H1 (cell line): Measurements from ENCODE around the gene RBM10. TPM values are rescaled to one million over a fixed set of nuclear protein-coding genes. Genes with fewer than 3 reads are reported as not detected.

Experiments used
- CTCF ChIA-PET: fragments of 300-600 bp; sonication (Branson Sonifier 250); formaldehyde crosslinking; loops from one replicate; lab custom pipeline; 2021; ENCODE audit not compliant: partially characterized antibody; lab: Charles Lee
- POLR2A ChIA-PET: fragments of 300-600 bp; sonication (Branson Sonifier 250); formaldehyde crosslinking; loops from one replicate; lab custom pipeline; 2021; ENCODE audit warnings: inconsistent platforms; ENCODE audit not compliant: partially characterized antibody; lab: Charles Lee
- DNase-seq, 2 experiments: peaks; one replicate each; pipeline versions ENCODE4 v3.0.0 to v3.0.0-alpha.2; 2010 to 2022; ENCODE audit warnings: low spot score in 2 of 2, low read depth in 1 of 2, mixed read lengths in 1 of 2
- FAIRE-seq: peaks from 2 replicates; lab custom pipeline; 2011; peaks lifted over from hg19 to GRCh38; lab: Jason Lieb, UNC
- H2AFZ ChIP-seq: 2 replicates; pipeline ENCODE4 v1.8.1; 2012; ENCODE audit warnings: low read length, inconsistent platforms
- H2AK5ac ChIP-seq: 2 replicates; pipeline ENCODE4 v1.6.1; 2013; ENCODE audit warnings: low read depth, low read length
- H2BK120ac ChIP-seq: replicated peaks from 2 replicates; pipeline ENCODE3; 2013; ENCODE audit warnings: low read depth, low read length, inconsistent platforms
- H2BK12ac ChIP-seq: 2 replicates; pipeline ENCODE4 v1.6.1; 2013; ENCODE audit warnings: low read depth, low read length
- H2BK15ac ChIP-seq: 2 replicates; pipeline ENCODE4 v1.6.1; 2013; ENCODE audit warnings: low read length
- H2BK20ac ChIP-seq: 2 replicates; pipeline ENCODE4 v1.6.1; 2013; ENCODE audit warnings: low read length
- H2BK5ac ChIP-seq: 2 replicates; pipeline ENCODE4 v1.6.1; 2013; ENCODE audit warnings: low read depth, low read length
- H3K14ac ChIP-seq: 2 replicates; pipeline ENCODE4 v1.6.1; 2013; ENCODE audit warnings: inconsistent platforms; ENCODE audit not compliant: insufficient read length
- H3K18ac ChIP-seq: 2 replicates; pipeline ENCODE4 v1.6.1; 2013; ENCODE audit warnings: low read length; ENCODE audit errors: extremely low read depth
- H3K23ac ChIP-seq: 2 replicates; pipeline ENCODE4 v1.6.1; 2013; ENCODE audit warnings: inconsistent platforms; ENCODE audit not compliant: insufficient read length
- H3K23me2 ChIP-seq: 2 replicates; pipeline ENCODE4 v1.6.1; 2013; ENCODE audit warnings: low read depth, low read length
- H3K27ac ChIP-seq: 2 replicates; pipeline ENCODE4 v1.6.1; 2011; ENCODE audit warnings: low read depth, low read length, inconsistent platforms
- H3K27me3 ChIP-seq, 4 experiments: replicated peaks in 1 of 4; 1 replicate in 1 of 4; 2 replicates in 3 of 4; pipeline versions ENCODE4 v1.6.1 to v1.8.1; 2011 to 2013; ENCODE audit warnings: low read length in 3 of 4, mild to moderate bottlenecking in 3 of 4, inconsistent platforms in 2 of 4, mixed read lengths in 2 of 4, moderate library complexity in 1 of 4; ENCODE audit not compliant: control insufficient read depth in 3 of 4, insufficient read depth in 3 of 4; ENCODE audit errors: extremely low read depth in 1 of 4
- H3K36me3 ChIP-seq, 4 experiments: 2 replicates each; pipeline versions ENCODE4 v1.6.1 to v1.8.1; 2011 to 2013; ENCODE audit warnings: mild to moderate bottlenecking in 4 of 4, low read length in 3 of 4, moderate library complexity in 2 of 4, control low read depth in 1 of 4, inconsistent platforms in 1 of 4; ENCODE audit not compliant: insufficient read depth in 4 of 4, control insufficient read depth in 2 of 4
- H3K4ac ChIP-seq: replicated peaks from 2 replicates; pipeline ENCODE3; 2013; ENCODE audit warnings: low read length, low read depth, mixed read lengths, inconsistent platforms; ENCODE audit not compliant: insufficient read length
- H3K4me1 ChIP-seq, 4 experiments: replicated peaks in 1 of 4; 1 replicate in 1 of 4; 2 replicates in 3 of 4; pipeline versions ENCODE4 v1.6.1 to v1.8.1; 2011 to 2013; ENCODE audit warnings: low read length in 3 of 4, inconsistent platforms in 2 of 4, mixed read lengths in 1 of 4; ENCODE audit not compliant: insufficient read depth in 4 of 4, control insufficient read depth in 3 of 4
- H3K4me2 ChIP-seq, 2 experiments: 2 replicates each; pipeline versions ENCODE4 v1.6.1 to v1.8.1; 2011 to 2013; ENCODE audit warnings: low read depth in 2 of 2, low read length in 2 of 2, control low read depth in 1 of 2, inconsistent platforms in 1 of 2, mild to moderate bottlenecking in 1 of 2; ENCODE audit not compliant: insufficient read depth in 1 of 2
- H3K4me3 ChIP-seq, 4 experiments: fragments of 200-600, 300-600 bp in 1 of 4; sonication (generic), shearing (Covaris generic), sonication (Bioruptor Twin) in 1 of 4; 2 replicates each; pipeline versions ENCODE4 v1.5.1 to v1.8.1; 2011 to 2016; ENCODE audit warnings: low read length in 4 of 4, low read depth in 3 of 4, control low read depth in 2 of 4, inconsistent platforms in 2 of 4, mild to moderate bottlenecking in 2 of 4, mixed read lengths in 1 of 4, moderate library complexity in 1 of 4; ENCODE audit not compliant: insufficient read depth in 2 of 4; ENCODE audit errors: extremely low read depth in 1 of 4
- H3K56ac ChIP-seq: replicated peaks from 2 replicates; pipeline ENCODE3; 2013; ENCODE audit warnings: low read depth, mild to moderate bottlenecking, mixed read lengths, low read length, inconsistent platforms; ENCODE audit not compliant: insufficient read length
- H3K79me1 ChIP-seq: 2 replicates; pipeline ENCODE4 v1.6.1; 2013; ENCODE audit warnings: low read depth, low read length, control low read depth
- H3K79me2 ChIP-seq, 2 experiments: 2 replicates each; pipeline versions ENCODE4 v1.6.1 to v1.8.1; 2012 to 2013; ENCODE audit warnings: low read length in 2 of 2, mild to moderate bottlenecking in 2 of 2, inconsistent platforms in 1 of 2; ENCODE audit not compliant: insufficient read depth in 2 of 2, control insufficient read depth in 1 of 2
- H3K9ac ChIP-seq, 4 experiments: replicated peaks in 1 of 4; 1 replicate in 1 of 4; 2 replicates in 3 of 4; pipeline versions ENCODE4 v1.6.1 to v1.8.1; 2011 to 2013; ENCODE audit warnings: low read depth in 3 of 4, low read length in 3 of 4, control low read depth in 2 of 4, mild to moderate bottlenecking in 2 of 4, moderate library complexity in 2 of 4, inconsistent platforms in 1 of 4; ENCODE audit errors: extremely low read depth in 1 of 4
- H3K9me3 ChIP-seq, 2 experiments: 2 replicates each; pipeline versions ENCODE4 v1.6.1 to v1.8.1; 2012 to 2013; ENCODE audit warnings: mild to moderate bottlenecking in 2 of 2, moderate library complexity in 2 of 2, control low read depth in 1 of 2, inconsistent platforms in 1 of 2, low read depth in 1 of 2, low read length in 1 of 2, mixed read lengths in 1 of 2; ENCODE audit not compliant: insufficient read depth in 2 of 2
- H4K20me1 ChIP-seq, 2 experiments: replicated peaks in 1 of 2; 2 replicates each; pipeline versions ENCODE3 to v1.8.1; 2011 to 2013; ENCODE audit warnings: inconsistent platforms in 2 of 2, low read length in 2 of 2, mild to moderate bottlenecking in 1 of 2; ENCODE audit not compliant: insufficient read depth in 2 of 2, control insufficient read depth in 1 of 2
- H4K5ac ChIP-seq: 2 replicates; pipeline ENCODE4 v1.6.1; 2013; ENCODE audit warnings: low read length, low read depth, mixed read lengths, inconsistent platforms; ENCODE audit not compliant: insufficient read length
- H4K8ac ChIP-seq: 2 replicates; pipeline ENCODE4 v1.8.0; 2013; ENCODE audit warnings: mild to moderate bottlenecking, moderate library complexity, low read length, inconsistent platforms; ENCODE audit not compliant: insufficient read depth; ENCODE audit errors: extremely low read depth
- H4K91ac ChIP-seq: replicated peaks from 2 replicates; pipeline ENCODE3; 2013; ENCODE audit warnings: low read length, mixed read lengths, inconsistent platforms; ENCODE audit not compliant: insufficient read length
- CHD1 ChIP-seq: IDR thresholded peaks from 2 replicates; pipeline ENCODE4 v1.6.1; 2012; ENCODE audit warnings: low read depth, low read length, improper control_type of control experiment
- KDM4A ChIP-seq: IDR thresholded peaks from one replicate; pipeline ENCODE4 v1.7.1; 2012; ENCODE audit warnings: low read depth, mild to moderate bottlenecking, moderate library complexity, low read length, inconsistent platforms; ENCODE audit not compliant: severe bottlenecking
- PHF8 ChIP-seq: fragments of 200-600 bp; sonication (generic); conservative IDR thresholded peaks from 2 replicates; pipeline ENCODE4 v1.7.1; 2012; ENCODE audit warnings: low read depth, mild to moderate bottlenecking, inconsistent platforms, low read length, moderate library complexity
- RBBP5 ChIP-seq: IDR thresholded peaks from 2 replicates; pipeline ENCODE4 v1.7.1; 2012; ENCODE audit warnings: low read depth, mild to moderate bottlenecking, inconsistent platforms, low read length, moderate library complexity, borderline replicate concordance
- WGBS, 2 experiments: shearing (Covaris generic) in 1 of 2; methylation state at CpG; one replicate each; pipeline versions ENCODE4 v1.1.6 to v1.1.7; 2013 to 2015; ENCODE audit warnings: low lambda C conversion rate in 2 of 2, mixed read lengths in 2 of 2, inconsistent platforms in 1 of 2, low coverage in 1 of 2, missing lambda C conversion rate in 1 of 2; ENCODE audit not compliant: insufficient replicate concordance in 2 of 2, insufficient coverage in 1 of 2, insufficient read length in 1 of 2; ENCODE audit errors: extremely low coverage in 1 of 2, missing lambda C conversion rate in 1 of 2; 5-methylcytosine and 5-hydroxymethylcytosine counted together
- polyA plus RNA-seq, 7 experiments: library from polyadenylated mRNA; depleted of rRNA in 3 of 7; stranded (reverse) in 5 of 7; unstranded in 2 of 7; fragments of >200 nt in 5 of 7; fragments of 200-250 nt in 2 of 7; gene quantifications; 1 replicate in 5 of 7; 2 replicates in 1 of 7; 4 replicates in 1 of 7; pipeline versions ENCODE4 v1.2.1 to v1.2.3, GENCODE V29; 2011 to 2013; ENCODE audit warnings: missing spikeins in 2 of 7, mixed read lengths in 2 of 7
- total RNA-seq: library from RNA; stranded (reverse); fragmentation: NEBNext Ultra II Directional; extraction: Animal tissue kit (Norgen Biotek cat#: 25700); gene quantifications from 2 replicates; pipeline ENCODE4 v1.2.1, GENCODE V29; 2021

The RBM10 gene
- total and polyA plus RNA-seq, 2 of the 8 experiments (the other 6 are each of a cell fraction or from before 2014, with no cell fraction given): 35.7 to 64.0 TPM

DNA sequence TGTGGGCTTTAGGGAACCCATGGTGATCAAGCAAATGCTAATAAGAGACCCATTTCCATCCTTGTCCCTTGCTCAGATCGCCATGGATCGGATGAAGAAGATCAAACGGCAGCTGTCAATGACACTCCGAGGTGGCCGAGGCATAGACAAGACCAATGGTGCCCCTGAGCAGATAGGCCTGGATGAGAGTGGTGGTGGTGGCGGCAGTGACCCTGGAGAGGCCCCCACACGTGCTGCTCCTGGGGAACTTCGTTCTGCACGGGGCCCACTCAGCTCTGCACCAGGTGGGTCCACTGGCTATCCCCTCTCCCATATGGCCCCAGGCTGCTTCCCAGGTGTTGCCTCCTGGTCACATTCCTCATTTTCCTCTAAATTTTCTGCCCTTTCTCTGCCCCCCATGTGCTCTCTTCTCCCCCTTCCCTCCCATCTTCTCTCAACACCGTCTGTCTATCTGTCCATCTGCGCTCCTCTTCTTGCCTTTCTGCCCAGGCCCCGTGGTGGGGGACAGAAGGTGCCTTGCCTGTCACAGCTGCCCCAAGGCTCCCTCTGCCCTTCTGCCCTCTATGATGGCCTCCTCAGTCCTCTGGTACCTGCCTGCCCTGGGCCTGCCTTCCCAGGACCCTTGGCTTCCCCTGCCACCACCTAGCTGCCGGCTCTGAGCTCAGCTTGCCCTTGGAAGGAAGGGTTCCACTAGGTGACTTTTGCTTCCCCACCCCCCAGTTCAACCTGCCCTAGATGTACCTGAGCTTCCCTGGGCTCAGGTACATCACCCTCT, 78.6 kb downstream of the RBM10 start:
- 91% methylated on average over 9 of the region's 13 CpGs; no CpG with 5 or more reads in 1 of the 2 experiments for WGBS, 2 experiments
- no peak overlapping the region; the same call in 1 of the 2 replicates for H4K8ac ChIP-seq
- TF ChIP-seq KDM4A (no peak), CHD1 (no peak), PHF8 (no peak), RBBP5 (no peak)

More for the DNA sequence above, 78.6 kb downstream of the RBM10 start:
- POLR2A ChIA-PET: interaction anchor here (1.1 to 1.8 kb wide), 4 partner anchors 10 to 300 kb away, joined by 3 to 5 read pairs (median 4); no protein-coding TSS in a partner anchor
- Histone ChIP-seq H3K23ac (no peak overlapping the region), H2AK5ac (no peak overlapping the region), H2BK15ac (no peak overlapping the region), H2AFZ (no peak overlapping the region), H3K4ac (no peak overlapping the region), H3K4me2 (no peak overlapping the region), H3K36me3 (peaks cover 9 to 58% (median 35%) of the 10 kb centered on the region in 4 experiments; a peak in 7 of 8 replicates), H3K79me1 (peaks cover 2% of the 10 kb centered on the region; the same call in 1 of the 2 replicates), H3K9ac (no peak overlapping the region), H3K9me3 (no peaks in the 10 kb centered on the region), H4K91ac (no peak overlapping the region), H3K56ac (no peak overlapping the region), H2BK20ac (no peak overlapping the region), H4K20me1 (peaks cover 13 to 32% of the 10 kb centered on the region in 2 experiments), H3K27me3 (no peaks in the 10 kb centered on the region), H3K18ac (no peak overlapping the region), H3K79me2 (peaks cover 21 to 37% of the 10 kb centered on the region in 2 experiments), H3K27ac (no peak overlapping the region), H3K14ac (no peak overlapping the region), H2BK12ac (no peak overlapping the region), H2BK5ac (no peak overlapping the region), H2BK120ac (no peak overlapping the region), H3K4me3 (no peak overlapping the region), H3K4me1 (peaks cover 0 to 8% (median 1%) of the 10 kb centered on the region in 4 experiments; a peak in 3 of 7 replicates), H3K23me2 (peaks cover 8% of the 10 kb centered on the region; the same call in 1 of the 2 replicates), H4K5ac (no peak overlapping the region)
- DNase-seq (no peak), FAIRE-seq (no peak)
- CTCF ChIA-PET: no interaction called here
